Astrocyte (in vitro differentiated cells and primary cell): ENCODE results near the gene DLX2.

ENCODE experiments used
- EZH2 ChIP-seq: IDR thresholded peaks from 2 replicates; pipeline ENCODE4 v1.6.1; 2012; ENCODE audit warnings: mild to moderate bottlenecking, low read length, inconsistent platforms; ENCODE audit not compliant: insufficient read depth
- TF ChIP-seq, protein P1 (sequence below): IDR thresholded peaks from 2 replicates; pipeline ENCODE4 v1.5.1; 2011; ENCODE audit warnings: low read depth, mild to moderate bottlenecking, inconsistent platforms, low read length, moderate library complexity; ENCODE audit not compliant: insufficient read depth

DNA sequence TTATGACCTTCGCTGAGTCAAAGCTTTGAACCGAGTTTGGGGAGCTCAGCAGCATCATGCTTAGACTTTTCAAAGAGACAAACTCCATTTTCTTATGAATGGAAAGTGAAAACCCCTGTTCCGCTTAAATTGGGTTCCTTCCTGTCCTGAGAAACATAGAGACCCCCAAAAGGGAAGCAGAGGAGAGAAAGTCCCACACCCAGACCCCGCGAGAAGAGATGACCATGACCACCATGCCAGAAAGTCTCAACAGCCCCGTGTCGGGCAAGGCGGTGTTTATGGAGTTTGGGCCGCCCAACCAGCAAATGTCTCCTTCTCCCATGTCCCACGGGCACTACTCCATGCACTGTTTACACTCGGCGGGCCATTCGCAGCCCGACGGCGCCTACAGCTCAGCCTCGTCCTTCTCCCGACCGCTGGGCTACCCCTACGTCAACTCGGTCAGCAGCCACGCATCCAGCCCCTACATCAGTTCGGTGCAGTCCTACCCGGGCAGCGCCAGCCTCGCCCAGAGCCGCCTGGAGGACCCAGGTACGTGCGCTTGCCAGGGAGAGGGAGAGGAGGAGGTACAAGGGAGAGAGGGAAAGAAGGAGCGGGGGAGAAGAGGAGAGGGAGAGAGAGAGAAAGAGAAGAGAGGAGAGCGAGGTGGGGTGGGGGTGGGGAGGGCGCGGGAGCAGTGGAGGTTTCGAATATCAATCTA, 17.1 kb downstream of the DLX2 start, which contains the start of gene DLX1:
- TF ChIP-seq, protein P1, sequence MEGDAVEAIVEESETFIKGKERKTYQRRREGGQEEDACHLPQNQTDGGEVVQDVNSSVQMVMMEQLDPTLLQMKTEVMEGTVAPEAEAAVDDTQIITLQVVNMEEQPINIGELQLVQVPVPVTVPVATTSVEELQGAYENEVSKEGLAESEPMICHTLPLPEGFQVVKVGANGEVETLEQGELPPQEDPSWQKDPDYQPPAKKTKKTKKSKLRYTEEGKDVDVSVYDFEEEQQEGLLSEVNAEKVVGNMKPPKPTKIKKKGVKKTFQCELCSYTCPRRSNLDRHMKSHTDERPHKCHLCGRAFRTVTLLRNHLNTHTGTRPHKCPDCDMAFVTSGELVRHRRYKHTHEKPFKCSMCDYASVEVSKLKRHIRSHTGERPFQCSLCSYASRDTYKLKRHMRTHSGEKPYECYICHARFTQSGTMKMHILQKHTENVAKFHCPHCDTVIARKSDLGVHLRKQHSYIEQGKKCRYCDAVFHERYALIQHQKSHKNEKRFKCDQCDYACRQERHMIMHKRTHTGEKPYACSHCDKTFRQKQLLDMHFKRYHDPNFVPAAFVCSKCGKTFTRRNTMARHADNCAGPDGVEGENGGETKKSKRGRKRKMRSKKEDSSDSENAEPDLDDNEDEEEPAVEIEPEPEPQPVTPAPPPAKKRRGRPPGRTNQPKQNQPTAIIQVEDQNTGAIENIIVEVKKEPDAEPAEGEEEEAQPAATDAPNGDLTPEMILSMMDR: no peak
- no peak for TF ChIP-seq EZH2
